ENCODE results near the gene GADL1. TPM values are rescaled to one million over a fixed set of nuclear protein-coding genes. Genes with fewer than 3 reads are reported as not detected.

Gene GADL1
- total RNA-seq, 1 donor from 2014 or later = 0.12 TPM

- no peaks in the 10 kb centered on the region for H3K4me1 Mint-ChIP-seq
- H3K4me3 Mint-ChIP-seq = no peak overlapping the region
- H3K27ac Mint-ChIP-seq (ENCODE audit: unreplicated experiment) = peak overlapping the region; percentile 35
- H3K27me3 Mint-ChIP-seq (ENCODE audit: low read depth) = peaks cover 3% of the 10 kb centered on the region
- DNase-seq (ENCODE audit: low read depth, low spot score) = no peak
- TF ChIP-seq, protein P1, sequence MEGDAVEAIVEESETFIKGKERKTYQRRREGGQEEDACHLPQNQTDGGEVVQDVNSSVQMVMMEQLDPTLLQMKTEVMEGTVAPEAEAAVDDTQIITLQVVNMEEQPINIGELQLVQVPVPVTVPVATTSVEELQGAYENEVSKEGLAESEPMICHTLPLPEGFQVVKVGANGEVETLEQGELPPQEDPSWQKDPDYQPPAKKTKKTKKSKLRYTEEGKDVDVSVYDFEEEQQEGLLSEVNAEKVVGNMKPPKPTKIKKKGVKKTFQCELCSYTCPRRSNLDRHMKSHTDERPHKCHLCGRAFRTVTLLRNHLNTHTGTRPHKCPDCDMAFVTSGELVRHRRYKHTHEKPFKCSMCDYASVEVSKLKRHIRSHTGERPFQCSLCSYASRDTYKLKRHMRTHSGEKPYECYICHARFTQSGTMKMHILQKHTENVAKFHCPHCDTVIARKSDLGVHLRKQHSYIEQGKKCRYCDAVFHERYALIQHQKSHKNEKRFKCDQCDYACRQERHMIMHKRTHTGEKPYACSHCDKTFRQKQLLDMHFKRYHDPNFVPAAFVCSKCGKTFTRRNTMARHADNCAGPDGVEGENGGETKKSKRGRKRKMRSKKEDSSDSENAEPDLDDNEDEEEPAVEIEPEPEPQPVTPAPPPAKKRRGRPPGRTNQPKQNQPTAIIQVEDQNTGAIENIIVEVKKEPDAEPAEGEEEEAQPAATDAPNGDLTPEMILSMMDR (conservative IDR thresholded peaks at IDR 0.05) = no peak
- H3K9me3 Mint-ChIP-seq = no peaks in the 10 kb centered on the region
- H3K36me3 Mint-ChIP-seq (ENCODE audit: low read depth) = no peaks in the 10 kb centered on the region
Measured at GRCh38 chr3:30864836-30865235, 29.6 kb downstream of the GADL1 start.

DNA sequence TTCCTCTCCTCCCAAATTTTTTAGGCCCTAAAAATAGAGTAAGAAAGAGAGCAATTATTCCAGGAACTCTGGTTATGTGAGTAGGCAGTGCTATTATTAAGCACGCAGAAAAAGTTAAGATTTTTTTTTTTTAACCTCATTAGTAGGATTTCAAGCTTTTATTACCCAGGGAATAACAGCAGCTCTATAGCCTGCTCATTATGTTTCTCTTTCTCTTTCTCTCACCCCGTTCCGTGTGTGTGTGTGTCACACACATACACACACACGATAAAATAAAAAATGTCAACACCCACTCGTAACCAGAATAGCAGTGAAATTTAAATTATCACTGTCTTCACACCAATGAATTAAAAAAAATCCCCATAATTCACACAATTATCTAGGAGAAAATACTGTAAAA is 30.3 kb downstream of the GADL1 start:
- no peak for DNase-seq (ENCODE audit: low read depth, low spot score)
- H3K36me3 Mint-ChIP-seq (ENCODE audit: low read depth) = no peaks in the 10 kb centered on the region
- H3K9me3 Mint-ChIP-seq = no peaks in the 10 kb centered on the region
- no peaks in the 10 kb centered on the region for H3K4me1 Mint-ChIP-seq
- no peak overlapping the region for H3K4me3 Mint-ChIP-seq
- peaks cover 3% of the 10 kb centered on the region for H3K27me3 Mint-ChIP-seq (ENCODE audit: low read depth)
- H3K27ac Mint-ChIP-seq (ENCODE audit: unreplicated experiment) = no peak overlapping the region
- TF ChIP-seq, protein P1 (conservative IDR thresholded peaks at IDR 0.05) = no peak

DNA sequence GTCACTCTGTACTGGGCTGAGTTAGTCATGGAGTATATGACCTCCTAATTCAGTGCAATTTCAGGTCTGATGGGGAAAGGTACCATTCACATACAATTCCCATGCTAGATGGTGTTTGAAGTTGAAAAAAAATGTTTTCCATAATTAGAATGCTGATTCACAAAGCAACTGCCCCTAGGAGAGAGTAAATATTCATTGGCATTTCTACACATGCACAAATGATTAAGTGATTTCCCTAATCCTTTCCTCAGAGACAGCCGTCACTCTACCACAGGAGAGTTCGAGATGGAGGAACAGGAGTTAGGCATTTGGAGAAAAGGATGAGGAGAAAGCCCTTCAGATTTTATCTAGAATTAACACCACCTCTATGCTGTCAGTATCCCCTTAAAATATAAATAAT is 32.5 kb downstream of the GADL1 start:
- DNase-seq (ENCODE audit: low read depth, low spot score) = no peak
- Mint-ChIP-seq H3K27me3 (ENCODE audit: low read depth) (peaks cover 3% of the 10 kb centered on the region), H3K27ac (ENCODE audit: unreplicated experiment) (no peak overlapping the region), H3K4me1 (no peaks in the 10 kb centered on the region), H3K9me3 (no peaks in the 10 kb centered on the region), H3K4me3 (no peak overlapping the region), H3K36me3 (ENCODE audit: low read depth) (no peaks in the 10 kb centered on the region)
- TF ChIP-seq, protein P1 (conservative IDR thresholded peaks at IDR 0.05) = no peak

- no peaks in the 10 kb centered on the region for H3K4me1 Mint-ChIP-seq
- H3K4me3 Mint-ChIP-seq = no peak overlapping the region
Measured at GRCh38 chr3:30858894-30859389, 35.5 kb downstream of the GADL1 start.

DNA sequence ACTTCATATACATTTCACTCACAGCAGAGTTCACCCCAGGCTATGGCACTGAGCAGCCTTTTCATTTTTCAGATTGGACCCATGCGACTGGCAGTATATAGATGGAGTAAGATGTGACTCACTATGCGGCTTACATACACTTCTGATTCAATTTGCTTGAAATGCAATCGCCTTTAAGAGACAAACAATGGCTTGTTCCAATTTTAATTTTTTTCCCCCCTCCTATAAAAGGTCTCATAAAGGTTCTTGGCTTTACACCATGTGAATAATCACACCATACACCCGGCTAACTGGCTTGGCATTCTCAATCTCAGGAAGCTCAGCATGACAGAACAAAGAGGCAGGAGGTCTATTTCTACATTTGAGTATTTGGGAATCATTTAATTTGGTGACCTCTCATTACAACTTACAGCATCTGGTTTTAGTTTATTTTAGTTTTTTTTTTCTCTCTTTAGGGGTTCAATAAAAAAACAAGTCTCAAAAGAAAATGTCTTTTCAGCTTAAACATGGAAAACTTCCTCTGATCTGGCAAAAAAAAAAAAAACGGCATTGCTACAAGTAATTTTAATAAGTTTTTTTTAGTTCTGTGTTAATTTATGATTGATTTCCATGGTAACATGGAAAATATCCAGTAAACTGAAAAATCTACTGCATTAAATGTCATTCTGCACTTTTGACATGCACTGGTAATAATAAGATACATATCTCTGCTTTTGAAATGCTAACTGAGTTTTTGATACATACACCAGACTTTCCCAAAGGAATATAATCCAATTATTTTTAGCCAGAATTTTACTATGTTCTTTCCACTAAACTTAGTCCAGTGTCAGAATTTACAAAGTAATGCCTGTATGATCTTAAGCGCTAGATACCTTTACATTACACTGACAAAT is 38.8 kb downstream of the GADL1 start:
- DNase-seq (ENCODE audit: low read depth, low spot score) = no peak
- Mint-ChIP-seq H3K9me3 (no peaks in the 10 kb centered on the region), H3K27me3 (ENCODE audit: low read depth) (no peaks in the 10 kb centered on the region), H3K4me3 (no peak overlapping the region), H3K4me1 (peaks cover 6% of the 10 kb centered on the region), H3K27ac (ENCODE audit: unreplicated experiment) (no peak overlapping the region), H3K36me3 (ENCODE audit: low read depth) (no peaks in the 10 kb centered on the region)
- TF ChIP-seq, protein P1 (conservative IDR thresholded peaks at IDR 0.05) = no peak

More at GRCh38 chr3:30858894-30859389, 35.5 kb downstream of the GADL1 start:
- no peaks in the 10 kb centered on the region for H3K27me3 Mint-ChIP-seq (ENCODE audit: low read depth)
- TF ChIP-seq, protein P1 (conservative IDR thresholded peaks at IDR 0.05) = no peak
- DNase-seq (ENCODE audit: low read depth, low spot score) = no peak
- no peaks in the 10 kb centered on the region for H3K36me3 Mint-ChIP-seq (ENCODE audit: low read depth)
- no peak overlapping the region for H3K27ac Mint-ChIP-seq (ENCODE audit: unreplicated experiment)
- no peaks in the 10 kb centered on the region for H3K9me3 Mint-ChIP-seq
